ENCODE results near the gene ZDHHC15.
A peak's percentile ranks its signal among the peaks of the same experiment; 100 is the strongest.
"Not testable (repeated sequence)": the region's sequence is repeated elsewhere in the genome, so short reads cannot be mapped to it uniquely, and the experiment has no call there.

ZDHHC15 gene

GRCh38 chrX:75522565-75523431 lies at the start of gene ZDHHC15:
TSS of gene ZDHHC15 (minus strand) at chrX:75523037. CDS start at chrX:75523024, 13 bp downstream.
- peak; percentile 71 for DNase-seq

- DNase-seq: not testable (repeated sequence)
These were observed 37.7 kb upstream of the ZDHHC15 start for GRCh38 chrX:75560544-75560943.

GRCh38 chrX:75547783-75548182 lies 24.9 kb upstream of the ZDHHC15 start:
- DNase-seq: no peak

DNA sequence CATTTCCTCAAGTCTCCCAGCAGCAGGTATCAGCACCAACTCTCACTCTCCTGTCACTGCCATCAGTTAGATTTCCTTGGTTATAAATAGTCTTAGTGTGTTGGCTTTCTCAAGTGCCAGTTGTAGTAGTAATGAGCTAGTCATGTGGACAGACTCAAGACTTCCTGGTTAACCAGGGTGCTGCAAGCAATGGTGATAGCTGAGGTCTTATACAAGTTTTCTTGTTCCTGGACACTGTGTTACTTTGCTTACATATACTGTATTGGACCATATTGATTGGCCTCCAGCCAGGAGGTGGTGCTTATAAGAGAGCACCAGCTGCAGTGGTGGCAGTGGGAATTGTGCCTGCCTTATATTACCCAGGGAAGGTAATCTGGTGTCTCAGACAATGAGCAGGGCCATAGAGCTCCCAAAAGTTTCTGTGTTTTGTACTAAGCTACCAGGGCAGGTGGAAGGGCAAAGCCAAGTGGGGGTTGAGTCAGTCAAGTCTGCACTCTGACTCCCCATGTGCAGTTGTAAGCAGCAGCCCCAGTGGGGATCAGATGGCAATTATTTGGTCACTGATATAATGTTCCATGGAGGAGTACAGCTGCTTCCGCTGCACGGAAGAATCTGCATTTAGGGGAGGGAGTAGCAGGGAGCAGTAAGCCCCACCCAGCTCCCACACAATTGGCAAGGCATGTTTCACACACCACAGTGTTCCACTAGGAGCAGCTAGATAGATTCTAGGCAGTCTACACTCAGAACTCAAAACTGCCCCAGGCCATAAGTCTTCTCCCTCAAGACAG lies 24.1 kb upstream of the ZDHHC15 start:
- no peak for DNase-seq

- no peak for DNase-seq
These were observed 21.9 kb upstream of the ZDHHC15 start for GRCh38 chrX:75544786-75545185.

GRCh38 chrX:75483933-75484332 lies 38.9 kb downstream of the ZDHHC15 start:
- DNase-seq: no peak

DNA sequence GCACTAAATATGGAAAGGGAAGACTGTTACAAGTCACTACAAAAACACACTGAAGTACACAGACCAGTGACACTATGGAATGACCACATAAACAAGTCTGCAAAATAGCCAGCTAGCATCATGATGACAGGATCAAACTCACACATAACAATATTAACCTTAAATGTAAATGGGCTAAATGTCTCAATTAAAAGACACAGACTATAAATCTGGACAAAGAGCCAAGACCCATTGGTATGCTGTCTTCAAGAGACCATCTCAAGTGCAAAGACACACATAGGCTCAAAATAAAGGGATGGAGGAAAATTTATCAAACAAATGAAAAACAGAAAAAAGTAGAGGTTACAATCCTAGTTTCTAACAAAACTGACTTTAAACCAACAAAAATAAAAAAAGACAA lies 61.1 kb downstream of the ZDHHC15 start:
- not testable (repeated sequence) for DNase-seq

DNA sequence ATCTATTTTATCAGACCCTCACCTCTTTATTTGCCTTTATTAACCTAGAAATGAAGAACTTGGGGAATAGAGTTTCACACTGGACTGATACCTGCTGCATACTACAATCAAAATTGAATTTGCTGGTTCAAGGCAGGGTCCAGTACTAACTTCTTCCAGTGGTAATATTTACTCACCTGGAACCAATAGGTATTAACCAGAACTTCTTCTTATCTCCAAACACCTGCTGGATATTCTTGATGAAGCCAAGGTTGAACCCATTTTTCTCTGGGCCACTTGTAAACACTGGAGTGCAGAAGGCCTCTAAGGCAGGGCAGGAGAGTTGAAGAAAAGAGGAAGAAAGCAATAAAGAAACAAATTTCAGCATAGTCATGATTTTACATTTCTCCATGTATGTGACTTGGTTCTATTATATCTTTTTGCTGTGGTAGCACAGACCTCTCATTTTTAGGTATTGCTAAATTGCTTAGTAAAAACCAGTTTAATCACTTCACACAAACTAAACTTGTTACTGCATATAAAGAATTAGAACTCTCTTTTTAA lies 101.1 kb downstream of the ZDHHC15 start:
- no peak for DNase-seq

GRCh38 chrX:75407153-75407552 lies 115.7 kb downstream of the ZDHHC15 start:
- DNase-seq: not testable (repeated sequence)

- no peak for DNase-seq
These were observed 132.4 kb downstream of the ZDHHC15 start for GRCh38 chrX:75390470-75390869.

GRCh38 chrX:75369721-75370120 lies 153.1 kb downstream of the ZDHHC15 start:
- no peak for DNase-seq

DNA sequence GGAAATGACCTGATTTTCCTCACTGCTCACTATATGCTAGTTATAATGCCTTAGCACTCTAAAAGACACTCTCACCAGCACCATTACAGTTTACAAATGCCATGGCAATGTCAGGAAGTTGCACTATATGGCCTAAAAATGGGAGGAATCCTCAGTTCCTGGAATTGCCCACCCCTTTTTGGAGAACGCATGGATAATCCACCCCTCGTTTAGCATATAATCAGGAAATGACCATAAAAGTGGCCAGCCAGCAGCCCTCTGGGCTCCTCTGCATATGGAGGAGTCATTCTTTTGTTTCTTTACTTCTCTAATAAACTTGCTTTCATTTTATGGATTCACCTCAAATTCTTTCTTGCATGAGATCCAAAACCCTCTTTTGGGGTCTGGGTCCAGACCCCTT lies 156.0 kb downstream of the ZDHHC15 start:
- DNase-seq: no peak

GRCh38 chrX:75365243-75365975 lies 157.4 kb downstream of the ZDHHC15 start:
- no peak for DNase-seq

- no peak for DNase-seq
These were observed 161.0 kb downstream of the ZDHHC15 start for GRCh38 chrX:75361788-75362187.

DNA sequence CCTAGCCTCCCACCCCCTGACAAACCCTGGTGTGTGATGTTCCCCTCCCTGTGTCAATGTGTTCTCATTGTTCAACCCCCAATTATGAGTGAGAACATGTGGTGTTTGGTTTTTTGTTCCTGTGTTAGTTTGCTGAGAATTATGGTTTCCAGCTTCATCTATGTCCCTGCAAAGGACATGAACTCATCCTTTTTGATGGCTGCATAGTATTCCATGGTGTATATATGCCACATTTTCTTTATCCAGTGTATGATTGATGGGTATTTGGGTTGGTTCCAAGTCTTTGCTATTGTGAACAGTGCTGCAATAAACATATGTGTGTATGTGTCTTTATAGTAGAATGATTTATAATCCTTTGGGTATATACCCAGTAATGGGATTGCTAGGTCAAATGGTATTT lies 174.2 kb downstream of the ZDHHC15 start:
- not testable (repeated sequence) for DNase-seq

- no peak for DNase-seq
These were observed 185.3 kb downstream of the ZDHHC15 start for GRCh38 chrX:75337525-75337924.

DNA sequence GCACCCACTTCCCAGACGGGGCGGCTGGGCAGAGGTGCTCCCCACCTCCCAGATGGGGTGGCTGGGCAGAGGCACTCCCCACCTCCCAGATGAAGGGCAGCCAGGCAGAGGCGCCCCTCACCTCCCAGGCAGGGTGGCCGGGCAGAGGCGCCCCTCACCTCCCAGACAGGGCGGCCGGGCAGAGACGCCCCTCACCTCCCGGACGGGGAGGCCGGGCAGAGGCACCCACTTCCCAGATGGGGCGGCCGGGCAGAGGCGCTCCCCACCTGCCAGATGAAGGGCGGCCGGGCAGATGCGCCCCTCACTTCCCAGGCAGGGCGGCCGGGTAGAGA lies 187.7 kb downstream of the ZDHHC15 start:
- no peak for DNase-seq

- not testable (repeated sequence) for DNase-seq
These were observed 188.3 kb downstream of the ZDHHC15 start for GRCh38 chrX:75334407-75335126.

- no peak for DNase-seq
These were observed 195.2 kb downstream of the ZDHHC15 start for GRCh38 chrX:75327607-75328006.
